ENCODE results near the gene ABCC4. TPM values are rescaled to one million over a fixed set of nuclear protein-coding genes. Genes with fewer than 3 reads are reported as not detected.

The ABCC4 gene
- total and polyA plus RNA-seq, 2 of the 13 experiments (the other 11 are each of a cell fraction or from before 2014, with no cell fraction given): 4.2 to 11.3 TPM

DNA sequence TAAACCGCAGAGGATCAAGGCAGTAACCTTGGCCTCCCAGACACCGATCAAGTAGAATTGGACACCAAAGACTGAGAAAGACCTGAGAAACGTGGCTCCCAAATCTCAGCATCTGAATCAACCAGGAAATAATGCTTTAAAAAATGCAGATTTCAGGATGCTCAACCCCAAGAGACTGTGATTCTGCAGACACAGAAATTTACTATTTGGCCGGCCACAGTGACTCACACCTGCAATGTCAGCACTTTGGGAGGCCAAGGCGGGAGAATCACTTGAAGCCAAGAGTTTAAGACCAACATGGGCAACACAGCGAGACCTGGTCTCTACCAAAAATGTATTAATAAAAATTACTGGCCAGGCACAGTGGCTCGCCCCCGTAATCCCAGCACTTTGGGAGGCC is 6.2 kb downstream of the ABCC4 start:
- BruUV-seq (replicated peaks): no TSS peak
- CTCF ChIA-PET (ENCODE audit: low intra/inter-chr PET ratio, low total read pairs): no interaction called here
- no peak overlapping the region for H3K27ac ChIP-seq (ENCODE audit: extremely low read length, insufficient read depth, low read length)
- DNase-seq (ENCODE audit: low spot score) (no peak), ATAC-seq (no peak), FAIRE-seq (no peak)
- no peak overlapping the region for H3K4me3 ChIP-seq (replicated peaks in 1 of 3; ENCODE audit: insufficient read depth in 1 of 3, low read depth in 2 of 3, low read length in 3 of 3)
- H3K36me3 ChIP-seq (replicated peaks in 1 of 2; ENCODE audit: control insufficient read depth in 1 of 2, insufficient read depth in 2 of 2, low read length in 2 of 2): no peaks in the 10 kb centered on the region
- no peak overlapping the region for H2AFZ ChIP-seq (ENCODE audit: low read length)
- no peaks in the 10 kb centered on the region for H3K9me3 ChIP-seq (ENCODE audit: low read length)
- WGBS (ENCODE audit: low lambda C conversion rate): 97% methylated on average over 8 of the region's 8 CpGs
- H4K20me1 ChIP-seq (ENCODE audit: insufficient read depth, low read length): no peaks in the 10 kb centered on the region
- POLR2A ChIA-PET: no interaction called here
- intact Hi-C loops (cut with micrococcal nuclease; ENCODE audit: unreplicated experiment) (loop anchor here (5.0 kb wide), 1 partner anchor 38 kb away; no protein-coding TSS in a partner anchor), in situ Hi-C loops (cut with HindIII; ENCODE audit: extremely low pct_ligation_motif_present, low pct_unique_long_range_greater_than_20kb) (loop anchor here (5.0 to 10.0 kb wide), 3 partner anchors 80 to 107 kb away; no protein-coding TSS in a partner anchor)
- no peaks in the 10 kb centered on the region for H3K27me3 ChIP-seq (ENCODE audit: control insufficient read depth in 1 of 2, insufficient read depth in 2 of 2, low read length in 2 of 2)
- H3K4me2 ChIP-seq (ENCODE audit: low read depth, low read length): no peak overlapping the region
- TF ChIP-seq GFI1 (CRISPR knock-in tag; IDR thresholded peaks at IDR 0.05; ENCODE audit: borderline replicate concordance) (no peak), ZNF569 (CRISPR knock-in tag; IDR thresholded peaks at IDR 0.05; ENCODE audit: borderline replicate concordance) (no peak), IKZF1 (IDR thresholded peaks at IDR 0.05) (no peak), CHCHD3 (CRISPR knock-in tag; IDR thresholded peaks at IDR 0.05) (no peak), MAFF (IDR thresholded peaks at IDR 0.05; ENCODE audit: low read depth, low read length) (peak; percentile 70), ZNF138 (CRISPR knock-in tag; IDR thresholded peaks at IDR 0.05; ENCODE audit: low read depth) (no peak), MAFK (conservative IDR thresholded peaks at IDR 0.05 in 1 of 2, IDR thresholded peaks at IDR 0.05 in 1 of 2; ENCODE audit: low read length in 2 of 2) (peak; percentile 66 to 82), MTA1 (CRISPR knock-in tag; IDR thresholded peaks at IDR 0.05; ENCODE audit: borderline replicate concordance) (no peak), TERF1 (CRISPR knock-in tag; IDR thresholded peaks at IDR 0.05) (no peak), POLR2A (IDR thresholded peaks at IDR 0.05; ENCODE audit: insufficient read depth in 1 of 2, low read depth in 2 of 2, low read length in 2 of 2) (no peak), RFXAP (CRISPR knock-in tag; IDR thresholded peaks at IDR 0.05; ENCODE audit: borderline replicate concordance) (no peak)
- TF ChIP-seq, protein P1, sequence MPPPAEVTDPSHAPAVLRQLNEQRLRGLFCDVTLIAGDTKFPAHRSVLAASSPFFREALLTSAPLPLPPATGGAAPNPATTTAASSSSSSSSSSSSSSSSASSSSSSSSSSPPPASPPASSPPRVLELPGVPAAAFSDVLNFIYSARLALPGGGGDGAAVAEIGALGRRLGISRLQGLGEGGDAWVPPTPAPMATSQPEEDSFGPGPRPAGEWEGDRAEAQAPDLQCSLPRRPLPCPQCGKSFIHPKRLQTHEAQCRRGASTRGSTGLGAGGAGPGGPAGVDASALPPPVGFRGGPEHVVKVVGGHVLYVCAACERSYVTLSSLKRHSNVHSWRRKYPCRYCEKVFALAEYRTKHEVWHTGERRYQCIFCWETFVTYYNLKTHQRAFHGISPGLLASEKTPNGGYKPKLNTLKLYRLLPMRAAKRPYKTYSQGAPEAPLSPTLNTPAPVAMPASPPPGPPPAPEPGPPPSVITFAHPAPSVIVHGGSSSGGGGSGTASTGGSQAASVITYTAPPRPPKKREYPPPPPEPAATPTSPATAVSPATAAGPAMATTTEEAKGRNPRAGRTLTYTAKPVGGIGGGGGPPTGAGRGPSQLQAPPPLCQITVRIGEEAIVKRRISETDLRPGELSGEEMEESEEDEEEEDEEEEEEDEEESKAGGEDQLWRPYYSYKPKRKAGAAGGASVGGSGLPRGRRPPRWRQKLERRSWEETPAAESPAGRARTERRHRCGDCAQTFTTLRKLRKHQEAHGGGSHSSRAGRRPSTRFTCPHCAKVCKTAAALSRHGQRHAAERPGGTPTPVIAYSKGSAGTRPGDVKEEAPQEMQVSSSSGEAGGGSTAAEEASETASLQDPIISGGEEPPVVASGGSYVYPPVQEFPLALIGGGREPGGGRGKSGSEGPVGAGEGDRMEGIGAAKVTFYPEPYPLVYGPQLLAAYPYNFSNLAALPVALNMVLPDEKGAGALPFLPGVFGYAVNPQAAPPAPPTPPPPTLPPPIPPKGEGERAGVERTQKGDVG (CRISPR knock-in tag; IDR thresholded peaks at IDR 0.05; ENCODE audit: borderline replicate concordance): no peak
- no peak overlapping the region for H3K9ac ChIP-seq (ENCODE audit: insufficient read depth, low read depth, low read length)
- H3K4me1 ChIP-seq (ENCODE audit: insufficient read depth, low read length): peaks cover 32% of the 10 kb centered on the region
- no peaks in the 10 kb centered on the region for H3K79me2 ChIP-seq (ENCODE audit: insufficient read depth, low read length)

Data from HepG2 (cell line).